NCI-H1694 treated with DMSO at 0.1 percent for 48 hours (cell line): ENCODE results near the gene GPR55.
"Not testable (repeated sequence)": the region's sequence is repeated elsewhere in the genome, so short reads cannot be mapped to it uniquely, and the experiment has no call there.

ENCODE experiments used
- DNase-seq: peaks from one replicate; lab custom pipeline; 2025; lab: John Stamatoyannopoulos, UW

The GPR55 gene, protein sequence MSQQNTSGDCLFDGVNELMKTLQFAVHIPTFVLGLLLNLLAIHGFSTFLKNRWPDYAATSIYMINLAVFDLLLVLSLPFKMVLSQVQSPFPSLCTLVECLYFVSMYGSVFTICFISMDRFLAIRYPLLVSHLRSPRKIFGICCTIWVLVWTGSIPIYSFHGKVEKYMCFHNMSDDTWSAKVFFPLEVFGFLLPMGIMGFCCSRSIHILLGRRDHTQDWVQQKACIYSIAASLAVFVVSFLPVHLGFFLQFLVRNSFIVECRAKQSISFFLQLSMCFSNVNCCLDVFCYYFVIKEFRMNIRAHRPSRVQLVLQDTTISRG

DNA sequence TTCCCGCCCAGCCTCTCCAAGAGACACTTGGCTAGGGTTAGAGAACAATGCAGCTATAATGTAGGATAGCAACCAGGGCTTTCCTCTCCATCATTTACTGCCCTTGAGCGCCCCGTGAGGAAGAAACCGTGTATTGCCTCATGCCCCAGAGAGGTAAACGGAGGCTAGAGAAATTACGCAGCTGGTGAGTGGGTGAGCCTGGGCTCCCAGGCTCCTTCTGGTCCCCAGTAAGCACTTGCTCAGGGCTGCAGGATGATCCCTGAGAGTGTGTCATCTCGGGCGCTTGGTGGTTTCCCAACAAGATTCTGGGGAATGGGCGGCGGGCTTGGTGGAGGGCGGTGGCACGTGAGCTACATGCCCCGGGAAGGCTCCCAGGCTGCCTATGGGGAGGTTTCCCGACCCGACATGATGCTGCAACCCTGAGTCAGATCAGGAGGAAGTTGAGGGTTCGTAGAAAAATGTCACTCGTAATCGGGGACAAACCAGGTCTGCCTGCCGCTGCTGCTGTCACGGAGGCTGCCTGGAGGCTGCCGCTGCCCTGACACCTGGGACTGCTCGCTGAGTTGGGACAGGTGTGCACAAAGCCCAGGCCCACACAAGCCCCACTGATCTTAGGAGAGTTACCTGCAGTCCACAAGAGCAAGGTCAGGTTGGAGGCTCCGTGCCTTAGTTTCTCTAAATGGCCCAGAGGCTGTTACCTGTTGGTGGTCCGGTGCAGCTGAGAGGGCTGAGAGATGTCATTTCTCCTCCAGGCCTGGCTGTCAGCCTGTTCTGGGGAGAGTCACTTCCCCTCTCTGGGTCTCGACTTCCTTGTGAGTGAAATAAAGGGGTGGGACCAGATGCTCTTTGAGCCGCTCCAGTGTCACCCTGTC is at the start of gene GPR55:
GPR55 (minus strand) TSS at position 773 of the 872 bp plus-strand sequence. CDS start 14,280 bp downstream, outside the sequence.
- no peak for DNase-seq

DNA sequence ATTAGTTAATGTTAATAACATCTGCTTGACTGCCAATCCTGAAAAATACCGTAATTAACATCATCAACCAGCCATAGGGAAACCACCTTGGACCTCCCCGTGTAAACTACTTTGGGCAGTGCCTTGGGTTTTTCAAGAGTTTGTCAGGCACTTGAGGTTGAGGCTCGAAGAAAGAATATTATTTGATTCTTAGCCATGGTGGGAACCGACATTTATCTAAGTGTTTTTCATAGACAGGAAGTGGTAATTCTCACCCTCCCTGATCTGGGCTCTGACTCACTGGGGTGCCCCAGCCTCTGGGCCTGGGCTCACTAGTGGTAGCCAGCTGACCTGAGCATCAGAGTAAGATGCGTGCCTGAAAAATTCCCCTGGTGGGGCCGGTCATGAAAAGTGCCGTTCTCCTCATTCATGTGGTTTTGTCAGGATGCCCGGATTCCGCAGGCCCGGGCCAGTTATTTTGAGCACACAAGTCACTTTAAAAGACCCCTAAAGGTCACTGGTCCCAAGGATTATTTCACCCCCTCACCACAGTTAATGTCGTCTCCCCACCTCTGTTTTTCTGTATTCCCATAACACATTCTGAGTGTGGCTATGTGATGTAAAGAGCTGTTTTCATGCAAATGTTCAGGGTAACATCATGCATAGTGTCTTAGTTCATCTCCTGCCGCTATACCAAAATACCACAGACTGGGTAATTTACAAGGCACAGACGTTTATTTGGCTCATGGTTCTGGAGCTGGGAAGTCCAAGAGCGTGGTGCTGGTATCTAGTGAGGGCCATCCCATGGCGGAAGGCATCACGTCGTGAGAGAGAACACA is 49.3 kb upstream of the GPR55 start:
- DNase-seq, result no peak

DNA sequence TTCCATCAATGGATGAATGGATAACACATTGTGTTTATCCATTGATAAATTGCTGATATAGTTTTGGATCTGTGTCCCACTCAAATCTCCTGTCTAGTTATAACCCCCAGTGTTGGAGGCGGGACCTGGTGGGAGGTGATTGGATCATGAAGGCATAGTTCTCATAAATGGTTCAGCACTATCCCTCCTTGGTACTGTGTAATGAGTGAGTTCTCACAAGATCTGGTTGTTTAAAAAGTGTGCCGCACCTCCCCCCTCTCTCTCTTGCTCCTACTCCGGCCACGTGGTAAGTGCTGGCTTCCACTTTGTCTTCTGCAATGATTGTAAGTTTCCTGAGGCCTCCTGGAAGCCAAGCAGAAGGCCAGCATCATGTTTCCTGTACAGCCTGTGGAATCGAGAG is 47.0 kb upstream of the GPR55 start:
- no peak for DNase-seq

DNA sequence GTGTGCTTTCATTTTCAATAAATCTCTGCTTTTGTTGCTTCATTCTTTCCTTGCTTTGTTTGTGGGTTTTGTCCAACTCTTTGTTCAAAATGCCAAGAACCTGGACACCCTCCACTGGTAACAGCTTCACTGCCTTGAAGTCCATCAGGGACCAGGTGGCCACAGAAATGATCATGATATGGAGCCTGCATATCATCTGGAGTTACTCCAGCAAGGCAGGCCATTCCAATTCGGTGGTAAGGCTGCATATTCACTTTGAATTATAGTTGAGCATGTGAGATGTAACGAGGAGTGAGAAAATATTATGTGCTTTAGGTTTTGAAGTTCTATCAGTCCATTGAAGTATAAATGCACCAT is 44.6 kb upstream of the GPR55 start:
- no peak for DNase-seq

DNA sequence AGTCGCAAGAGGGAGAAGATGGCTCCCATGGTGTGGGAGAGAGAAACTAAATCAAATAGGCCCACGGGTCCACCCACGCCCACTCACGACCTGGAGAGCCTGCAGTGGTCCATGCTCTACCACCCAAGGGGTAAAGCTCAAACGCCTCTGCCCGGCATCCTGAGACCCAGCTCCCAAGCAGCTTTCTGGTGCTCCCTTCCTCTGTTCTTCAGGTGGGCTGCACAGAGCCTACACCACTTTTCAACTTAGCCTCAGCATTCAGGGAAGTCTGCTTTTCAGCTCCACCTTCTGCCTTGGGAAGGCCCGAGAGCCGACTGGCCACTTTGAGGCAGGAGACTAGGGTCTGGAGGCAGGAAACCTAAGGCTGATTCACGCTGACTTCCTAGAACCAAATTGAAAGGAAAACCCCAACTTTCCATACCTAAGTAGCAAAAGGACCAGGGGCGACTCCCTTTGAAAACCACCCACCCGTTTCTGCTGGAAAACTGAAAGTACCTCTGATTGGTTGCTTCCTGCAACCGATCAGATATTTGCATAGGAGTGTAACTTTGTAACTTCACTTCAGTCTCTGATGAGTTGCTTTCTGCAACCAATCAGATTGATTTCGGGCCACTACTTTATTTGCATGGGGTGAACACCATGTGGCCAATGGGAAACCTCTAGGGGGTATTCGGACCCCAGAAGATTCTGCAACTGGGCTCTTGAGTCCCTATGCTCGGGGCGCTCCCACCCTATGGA is 44.0 kb upstream of the GPR55 start:
- no peak for DNase-seq

DNA sequence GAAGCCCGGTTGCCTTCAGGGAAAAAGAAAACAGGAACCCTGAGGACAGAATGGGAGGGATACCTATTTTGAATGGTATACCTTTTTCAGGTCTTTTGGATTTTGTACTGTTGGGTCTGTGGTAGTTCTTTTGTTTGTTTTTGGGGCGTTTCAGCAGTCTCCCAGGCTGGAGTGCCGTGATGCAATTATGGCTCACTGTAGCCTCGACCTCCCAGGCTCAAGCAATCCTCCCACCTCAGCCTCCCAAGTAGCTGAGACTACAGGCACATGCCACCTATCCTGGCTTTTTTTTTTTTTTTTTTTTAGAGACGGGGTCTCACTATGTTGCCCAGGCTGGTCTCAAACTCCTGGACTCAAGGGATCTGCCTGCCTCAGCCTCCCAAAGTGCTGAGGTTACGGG is 43.3 kb upstream of the GPR55 start:
- not testable (repeated sequence) for DNase-seq

DNA sequence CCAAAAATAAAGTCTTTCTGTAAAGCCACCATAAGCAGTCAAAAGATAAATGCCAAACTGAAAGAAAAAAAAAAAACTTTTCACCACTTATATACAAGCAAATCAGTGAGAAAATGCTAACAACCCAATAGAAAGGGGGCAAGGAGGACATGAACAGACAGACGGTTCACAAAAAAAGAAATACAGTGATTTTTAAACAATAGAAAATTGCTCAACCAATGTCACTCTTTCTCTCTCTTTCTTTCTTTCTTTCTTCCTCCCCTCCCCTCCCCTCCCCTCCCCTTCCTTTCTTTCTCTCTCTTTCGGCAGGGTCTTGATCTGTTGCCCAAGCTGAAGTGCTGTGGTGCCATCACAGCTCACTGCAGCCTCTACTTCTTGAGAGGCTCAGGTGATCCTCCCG is 42.1 kb upstream of the GPR55 start:
- DNase-seq, result no peak

DNA sequence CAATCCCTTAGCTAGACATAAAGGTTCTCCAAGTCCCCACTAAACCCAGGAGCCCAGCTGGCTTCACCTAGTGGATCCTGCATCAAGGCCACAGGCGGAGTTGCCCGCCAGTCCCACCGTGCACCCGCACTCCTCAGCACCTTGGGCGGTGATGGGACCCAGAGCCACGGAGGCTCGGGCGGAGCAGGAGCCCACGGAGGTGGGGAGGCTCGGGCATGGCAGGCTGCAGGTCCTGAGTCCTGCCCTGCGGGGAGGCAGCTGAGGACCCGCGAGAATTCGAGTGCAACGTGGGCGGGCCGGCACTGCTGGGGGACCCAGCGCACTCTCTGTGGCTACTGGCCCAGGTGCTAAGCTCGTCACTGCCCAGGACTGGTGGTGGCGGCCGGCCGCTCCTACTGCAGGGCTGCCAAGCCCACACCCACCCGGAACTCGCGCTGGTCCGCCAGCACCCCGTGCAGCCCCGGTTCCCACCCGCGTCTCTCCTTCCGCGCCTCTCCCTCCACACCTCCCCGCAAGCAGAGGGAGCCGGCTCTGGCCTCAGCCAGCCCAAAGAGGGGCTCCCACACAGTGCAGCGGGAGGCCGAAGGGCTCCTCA is 39.2 kb upstream of the GPR55 start:
- DNase-seq, result no peak

DNA sequence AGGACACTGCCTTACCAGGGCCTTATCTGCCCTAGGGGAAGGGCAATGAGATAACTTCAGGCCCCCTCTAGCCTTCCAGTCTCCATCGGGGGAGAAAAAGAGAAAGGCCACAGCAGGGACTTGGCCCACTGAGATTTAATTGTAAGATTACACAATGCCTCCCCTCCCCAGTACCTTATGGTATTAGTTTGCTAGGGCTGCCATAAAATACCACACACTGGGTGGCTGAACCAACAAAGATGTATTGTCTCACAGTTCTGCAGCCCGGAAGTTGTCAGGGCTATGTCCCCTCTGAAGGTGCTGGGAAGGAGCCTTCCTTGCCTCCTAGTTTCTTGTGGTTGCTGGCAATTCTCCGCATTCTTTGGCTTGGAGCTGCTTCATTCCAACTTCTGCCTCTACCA is 36.0 kb upstream of the GPR55 start:
- no peak for DNase-seq

DNA sequence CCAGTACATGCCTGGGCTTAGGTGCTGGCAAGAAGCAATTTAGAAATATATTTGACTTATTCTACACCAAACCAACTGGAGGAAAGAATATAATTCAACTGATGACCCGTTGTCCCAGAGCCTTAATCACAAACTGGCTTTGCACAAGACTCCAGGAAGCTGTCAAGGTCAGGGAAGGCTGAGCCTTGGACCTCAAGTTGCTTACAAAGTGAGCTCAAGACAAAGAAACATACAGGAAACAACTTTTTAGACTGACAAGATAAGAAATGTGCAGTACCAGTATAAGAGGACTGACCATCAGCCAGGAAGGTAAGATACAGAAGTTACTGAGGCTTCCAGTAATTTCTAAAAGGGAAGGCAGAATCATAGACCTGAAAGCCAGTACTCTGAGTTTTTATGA is 35.0 kb upstream of the GPR55 start:
- no peak for DNase-seq

DNA sequence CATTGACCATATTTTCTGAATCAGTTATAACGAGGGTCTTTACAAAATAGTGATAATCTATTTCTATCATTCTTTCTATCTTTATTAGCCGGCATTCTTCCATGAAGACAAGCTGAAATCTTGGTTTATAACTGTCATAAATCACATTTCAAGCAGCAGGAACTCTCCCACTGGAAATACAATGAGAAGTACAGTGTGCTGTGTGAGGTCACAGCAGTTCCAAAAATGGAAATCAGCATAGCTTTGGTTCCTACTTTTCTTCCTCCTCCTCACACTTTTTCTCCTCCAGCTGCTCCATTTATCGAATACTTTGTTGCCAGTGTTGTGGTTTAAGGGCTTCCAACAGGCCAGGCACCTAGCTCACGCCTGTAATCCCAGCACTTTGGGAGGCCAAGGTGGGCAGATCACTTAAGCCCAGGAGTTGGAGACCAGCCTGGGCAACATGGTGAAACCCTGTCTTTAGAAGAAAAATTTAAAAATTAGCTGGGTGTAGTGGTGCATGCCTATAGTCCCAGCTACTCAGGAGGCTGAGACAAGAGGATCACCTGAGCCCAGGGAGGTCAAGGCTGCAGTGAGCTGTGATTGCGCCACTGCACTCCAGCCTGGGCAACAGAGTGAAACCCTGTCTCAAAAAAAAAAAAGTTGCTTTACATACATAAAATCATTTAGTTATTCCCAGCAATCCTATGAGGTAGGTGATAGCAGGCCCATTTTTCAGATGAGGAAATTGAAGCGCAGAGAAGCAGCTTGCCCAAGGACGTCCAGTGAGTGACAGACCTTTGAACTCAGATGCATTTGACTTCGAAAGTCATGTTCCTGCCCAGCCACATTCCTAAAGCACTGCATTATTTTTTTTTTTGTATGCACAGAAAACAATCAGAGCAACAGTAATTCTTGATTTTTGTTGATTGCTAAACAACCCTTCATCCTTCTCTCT is 34.0 kb upstream of the GPR55 start:
- no peak for DNase-seq

DNA sequence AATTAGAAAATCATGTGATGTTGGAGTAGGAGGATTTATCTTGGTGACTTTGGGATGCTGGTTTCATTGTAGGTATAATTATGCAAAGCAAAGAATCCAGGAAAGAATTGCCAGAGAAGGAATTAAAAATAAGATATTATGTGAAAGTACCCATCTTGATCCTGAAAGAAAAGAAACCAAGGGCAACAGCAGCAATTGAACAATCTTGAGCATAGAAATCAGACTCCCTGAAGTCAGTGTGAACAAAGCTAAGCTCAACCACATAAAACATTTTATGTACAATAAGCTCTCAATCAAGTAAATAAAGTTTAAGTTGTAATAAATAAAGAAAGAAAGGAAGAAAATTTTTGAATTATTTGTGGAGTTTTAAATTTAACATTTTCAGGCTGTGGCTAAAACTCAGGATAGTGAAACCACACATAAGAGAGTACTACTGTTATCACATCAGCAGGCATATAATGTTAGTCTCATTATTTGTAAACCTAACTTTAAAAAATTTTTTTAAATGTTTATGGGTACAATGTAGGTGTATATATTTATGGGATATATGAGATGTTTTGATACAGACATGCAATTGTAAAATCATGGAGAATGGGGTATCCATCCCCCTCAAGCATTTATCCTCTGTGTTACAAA is 32.8 kb upstream of the GPR55 start:
- no peak for DNase-seq

DNA sequence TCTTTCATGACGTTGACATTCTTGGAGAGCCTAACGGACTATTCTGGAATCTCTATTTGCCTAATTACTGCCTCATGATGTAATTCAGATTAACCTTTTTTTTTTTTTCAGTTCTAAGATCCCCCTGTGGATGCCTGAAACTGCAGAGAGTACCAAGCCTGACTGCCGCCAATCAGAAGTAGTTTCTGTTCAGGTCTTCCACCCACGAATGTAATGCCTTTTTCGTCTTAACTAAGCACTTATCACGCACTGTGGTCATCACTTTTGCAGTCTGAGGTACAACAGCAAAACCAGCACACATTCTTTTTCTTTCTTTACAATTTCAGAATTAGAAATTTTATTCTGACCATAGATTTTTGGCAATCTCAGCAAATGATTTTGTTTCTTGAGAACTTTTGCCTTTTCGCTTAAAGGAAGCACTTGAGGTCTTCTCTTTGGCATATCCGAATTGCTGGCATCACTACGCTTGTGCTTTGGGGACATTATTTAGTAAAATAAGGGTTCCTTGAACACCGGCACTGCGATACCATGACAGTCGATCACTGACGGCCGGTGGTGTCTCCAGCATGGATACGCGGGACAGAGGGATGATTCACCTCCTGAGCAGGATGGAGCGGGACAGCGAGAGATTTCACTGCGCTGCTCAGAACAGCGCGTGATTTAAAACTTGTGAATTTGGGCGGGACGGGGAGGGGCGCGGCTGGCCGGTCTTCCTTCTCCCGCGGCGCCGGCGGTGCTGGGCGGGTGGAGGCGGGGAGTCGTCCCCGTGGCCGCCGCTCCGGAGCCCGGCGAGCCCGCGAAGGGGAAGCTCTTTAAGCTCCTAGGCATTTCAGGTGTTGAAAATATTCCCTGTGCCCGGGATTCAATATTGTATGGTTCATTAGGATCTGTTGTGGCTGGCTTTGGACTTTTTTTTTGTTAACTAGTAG is 32.0 kb upstream of the GPR55 start:
- no peak for DNase-seq

DNA sequence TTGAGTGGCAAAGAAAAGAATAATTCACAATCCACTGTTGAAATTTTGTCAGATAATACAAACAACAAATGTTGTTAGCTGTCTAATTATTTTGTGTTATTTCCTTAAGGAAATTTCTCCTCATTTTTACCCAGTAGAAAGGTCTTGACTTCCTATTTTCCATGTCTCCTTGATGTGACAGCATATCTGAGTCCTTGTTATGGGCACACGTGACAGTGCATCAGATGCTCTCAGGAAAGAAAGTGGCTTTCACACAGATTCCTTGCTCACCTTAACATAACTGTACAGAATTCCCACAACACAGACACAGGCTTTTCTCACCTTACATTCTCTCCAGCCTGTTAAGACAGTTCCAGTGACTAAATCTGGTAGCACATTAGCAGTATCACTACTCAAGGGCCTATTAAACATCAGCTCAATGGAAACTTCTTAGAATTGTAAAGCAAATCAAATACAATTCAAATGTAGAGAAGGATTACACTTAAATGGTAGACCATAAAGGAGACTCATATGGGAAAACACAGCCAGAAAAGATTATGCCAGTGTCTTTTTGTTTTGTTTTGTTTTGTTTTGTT is 30.2 kb upstream of the GPR55 start:
- no peak for DNase-seq

DNA sequence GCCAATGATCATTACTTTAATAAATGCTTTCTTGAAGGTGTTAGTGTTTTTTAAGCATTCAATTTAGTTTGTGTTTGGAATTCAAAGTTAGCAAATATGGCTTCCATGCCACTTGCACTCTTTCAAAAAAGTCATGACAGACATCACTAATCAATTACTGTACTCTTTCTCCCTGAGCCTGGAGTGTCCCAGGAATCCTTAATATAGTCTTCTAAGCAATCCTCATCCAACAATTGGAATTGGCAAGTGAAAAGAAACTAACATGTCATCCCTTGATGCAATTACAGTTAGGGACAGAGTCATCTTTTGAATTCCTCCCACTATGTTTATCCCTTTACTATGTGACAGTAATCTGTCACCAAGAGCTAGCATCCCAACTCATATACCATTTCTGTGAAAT is 29.7 kb upstream of the GPR55 start:
- DNase-seq, result no peak

DNA sequence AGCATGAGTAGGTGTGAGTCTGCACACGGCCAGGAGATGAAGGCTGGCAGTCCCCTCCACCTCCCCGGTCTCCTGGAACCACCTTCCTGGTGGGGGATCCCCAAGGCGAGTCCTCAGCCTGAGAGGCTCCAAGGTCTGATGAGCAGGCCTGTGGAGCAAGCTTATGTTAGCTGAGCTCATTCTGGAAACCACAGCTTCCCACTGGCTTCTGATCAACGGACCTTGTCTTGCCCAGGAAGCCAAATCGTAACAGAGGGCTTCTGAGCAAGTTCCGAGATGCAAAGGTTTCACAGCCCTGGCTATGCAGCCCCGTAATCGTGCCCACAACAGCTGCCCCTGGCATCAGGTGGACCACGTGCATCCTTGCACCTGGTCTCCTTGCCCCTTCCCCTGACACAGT is 28.8 kb upstream of the GPR55 start:
- DNase-seq, result no peak

DNA sequence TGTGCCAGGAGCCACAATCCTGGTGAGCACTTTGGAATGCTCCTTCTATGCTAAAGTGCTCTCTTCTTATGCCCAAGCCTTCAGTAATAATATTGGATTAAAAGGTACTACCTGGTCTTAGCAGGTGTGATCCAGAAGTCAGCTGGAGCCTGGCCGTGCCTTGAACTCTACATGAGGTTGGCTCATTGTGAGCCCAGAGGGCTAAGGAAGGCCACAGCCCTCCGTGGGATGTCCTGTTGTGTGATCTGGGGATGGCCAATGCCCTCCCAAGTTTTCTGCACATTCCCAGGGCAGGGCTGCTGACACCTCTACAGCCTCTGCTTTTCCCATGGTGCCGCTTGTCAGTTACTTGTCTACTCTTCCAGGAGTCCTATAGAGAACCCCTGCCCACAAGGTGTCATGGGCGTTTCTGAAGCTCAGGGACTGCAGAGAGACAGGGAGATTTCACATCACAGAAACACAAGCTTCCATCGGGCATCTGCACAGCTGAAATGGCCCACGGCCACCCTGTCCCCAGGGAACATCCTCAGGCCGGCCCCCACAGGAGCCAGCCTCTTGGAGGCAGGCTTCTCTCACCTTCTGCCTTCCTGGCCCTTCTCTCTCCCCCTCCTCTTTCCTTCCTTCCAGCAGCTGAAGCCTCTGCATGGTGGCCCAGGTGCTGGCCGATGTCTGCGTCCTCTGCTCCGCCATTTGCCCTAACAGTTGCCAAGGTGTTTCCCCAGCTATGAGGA is 27.3 kb upstream of the GPR55 start:
- no peak for DNase-seq

DNA sequence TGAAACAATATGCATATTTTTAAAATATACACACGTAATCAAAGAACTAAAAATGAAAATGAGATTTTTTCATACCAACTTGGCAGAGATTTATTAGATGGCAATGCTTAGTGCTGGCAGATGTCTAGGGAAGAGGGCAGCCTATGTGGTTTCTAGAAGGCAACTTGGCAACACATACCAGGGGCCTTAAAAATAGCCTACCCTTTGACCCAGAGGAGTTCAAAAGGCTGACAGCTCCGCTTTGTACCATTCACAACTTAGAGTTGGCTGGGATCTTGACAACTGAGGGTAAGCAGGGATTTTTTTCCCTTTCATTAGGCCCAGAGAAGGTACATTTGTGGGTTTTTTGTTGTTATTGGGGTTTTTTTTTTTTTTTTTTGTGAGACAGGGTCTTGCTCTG is 26.4 kb upstream of the GPR55 start:
- DNase-seq, result no peak
